ENCODE measurements around the gene ZNF865.

GRCh38 chr19:55621673-55622231 is 16.3 kb downstream of the ZNF865 start:
- TF ChIP-seq, protein P1, sequence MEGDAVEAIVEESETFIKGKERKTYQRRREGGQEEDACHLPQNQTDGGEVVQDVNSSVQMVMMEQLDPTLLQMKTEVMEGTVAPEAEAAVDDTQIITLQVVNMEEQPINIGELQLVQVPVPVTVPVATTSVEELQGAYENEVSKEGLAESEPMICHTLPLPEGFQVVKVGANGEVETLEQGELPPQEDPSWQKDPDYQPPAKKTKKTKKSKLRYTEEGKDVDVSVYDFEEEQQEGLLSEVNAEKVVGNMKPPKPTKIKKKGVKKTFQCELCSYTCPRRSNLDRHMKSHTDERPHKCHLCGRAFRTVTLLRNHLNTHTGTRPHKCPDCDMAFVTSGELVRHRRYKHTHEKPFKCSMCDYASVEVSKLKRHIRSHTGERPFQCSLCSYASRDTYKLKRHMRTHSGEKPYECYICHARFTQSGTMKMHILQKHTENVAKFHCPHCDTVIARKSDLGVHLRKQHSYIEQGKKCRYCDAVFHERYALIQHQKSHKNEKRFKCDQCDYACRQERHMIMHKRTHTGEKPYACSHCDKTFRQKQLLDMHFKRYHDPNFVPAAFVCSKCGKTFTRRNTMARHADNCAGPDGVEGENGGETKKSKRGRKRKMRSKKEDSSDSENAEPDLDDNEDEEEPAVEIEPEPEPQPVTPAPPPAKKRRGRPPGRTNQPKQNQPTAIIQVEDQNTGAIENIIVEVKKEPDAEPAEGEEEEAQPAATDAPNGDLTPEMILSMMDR (IDR thresholded peaks at IDR 0.05): no peak
- TF ChIP-seq POLR2A (IDR thresholded peaks at IDR 0.05): no peak
- no peak for TF ChIP-seq EP300 (IDR thresholded peaks at IDR 0.05)

Measured in ovary (tissue), 3 donors.